Measurements from ENCODE around the gene CCND2.
A peak's percentile ranks its signal among the peaks of the same experiment; 100 is the strongest.

CCND2 gene

DNA sequence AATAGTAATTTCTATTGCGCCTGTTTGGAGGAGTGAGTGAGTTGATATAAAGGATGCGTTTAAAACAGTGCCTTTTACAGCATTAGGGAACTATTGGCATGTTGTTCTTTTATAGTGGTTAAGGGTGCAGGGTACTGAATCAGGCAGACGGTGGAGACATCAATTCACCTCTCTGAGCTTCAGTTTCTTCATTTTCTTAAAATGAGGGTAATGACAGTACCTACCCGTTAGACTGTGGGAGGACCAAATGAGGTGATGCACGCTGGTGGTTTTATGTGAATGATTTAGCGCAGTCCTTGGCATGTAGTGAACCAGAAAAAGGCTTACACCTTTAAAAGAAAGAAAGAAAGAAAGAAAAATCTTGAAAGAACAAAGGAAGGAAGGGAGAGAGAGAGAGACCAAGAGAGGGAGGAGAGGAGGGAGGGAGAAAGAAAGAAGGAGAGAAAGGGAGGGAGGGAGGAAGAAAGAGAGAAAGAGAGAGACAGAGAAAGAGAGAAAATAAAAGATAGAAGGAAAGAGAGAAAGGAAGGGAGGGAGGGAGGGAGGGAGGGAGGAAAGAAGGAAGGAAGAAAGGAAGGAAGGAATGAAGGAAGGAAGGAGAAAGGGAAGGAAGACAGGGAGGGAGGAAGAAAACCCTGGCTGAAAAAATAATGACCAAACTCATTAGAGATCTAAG, 22.2 kb upstream of the CCND2 start:
- POLR2A ChIA-PET, result no interaction called here
- Histone ChIP-seq H3K36me3 (ENCODE audit: control insufficient read depth in 2 of 2, insufficient read depth in 1 of 2, low read length in 2 of 2) (no peaks in the 10 kb centered on the region), H3K27ac (ENCODE audit: extremely low read depth, low read depth, low read length) (no peak overlapping the region), H3K4me1 (ENCODE audit: control insufficient read depth, insufficient read depth, low read length) (no peaks in the 10 kb centered on the region), H3K9me3 (ENCODE audit: control insufficient read depth, insufficient read depth, low read depth, low read length) (no peaks in the 10 kb centered on the region), H3K4me3 (ENCODE audit: low read depth, low read length) (no peak overlapping the region)
- CTCF ChIA-PET, result interaction anchor here (0.7 kb wide), 1 partner anchor 51 kb away, joined by 3 read pairs; no protein-coding TSS in a partner anchor
- TF ChIP-seq ZNF214 (tag by site-specific recombination; IDR thresholded peaks at IDR 0.05; ENCODE audit: borderline replicate concordance) (no peak), ZNF416 (tag by site-specific recombination; IDR thresholded peaks at IDR 0.05) (no peak), ZNF366 (tag by site-specific recombination; conservative IDR thresholded peaks at IDR 0.05) (peak; percentile 54; the same call in 1 of the 2 replicates), ZNF26 (tag by site-specific recombination; IDR thresholded peaks at IDR 0.05) (no peak)

DNA sequence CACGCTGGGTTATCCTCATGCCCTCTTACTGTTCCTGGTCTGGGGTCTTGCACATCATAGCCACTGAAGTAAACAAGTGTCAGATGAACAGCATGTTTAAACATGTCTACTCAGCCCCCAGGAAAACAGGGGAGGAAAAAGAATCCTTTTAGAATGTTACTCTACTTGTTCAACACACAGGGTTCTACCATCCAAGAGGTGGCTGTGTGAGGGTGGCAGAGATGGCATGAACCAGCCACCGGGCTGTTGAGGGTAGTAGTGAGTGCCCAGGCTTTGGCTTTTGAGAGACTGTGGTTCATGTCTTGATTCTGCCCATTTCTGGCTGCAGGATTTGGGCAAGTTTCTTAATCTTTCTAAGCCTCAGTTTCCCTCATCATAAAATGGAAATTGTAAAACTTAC, 21.6 kb upstream of the CCND2 start:
- POLR2A ChIA-PET, result no interaction called here
- H3K4me1 ChIP-seq (ENCODE audit: control insufficient read depth, insufficient read depth, low read length), result no peaks in the 10 kb centered on the region
- CTCF ChIA-PET, result no interaction called here
- no peak overlapping the region for H3K27ac ChIP-seq (ENCODE audit: extremely low read depth, low read depth, low read length)
- H3K36me3 ChIP-seq (ENCODE audit: control insufficient read depth in 2 of 2, insufficient read depth in 1 of 2, low read length in 2 of 2), result no peaks in the 10 kb centered on the region
- no peak for TF ChIP-seq ZNF341 (tag by site-specific recombination; IDR thresholded peaks at IDR 0.05; ENCODE audit: low read depth)
- no peak for TF ChIP-seq ZNF274 (IDR thresholded peaks at IDR 0.05; ENCODE audit: low read length)
- no peak for TF ChIP-seq ZNF274 (tag by site-specific recombination; IDR thresholded peaks at IDR 0.05; ENCODE audit: borderline replicate concordance)
- no peak for TF ChIP-seq ZNF555 (tag by site-specific recombination; conservative IDR thresholded peaks at IDR 0.05)
- TF ChIP-seq ZNF624 (tag by site-specific recombination; IDR thresholded peaks at IDR 0.05), result no peak
- no peak for TF ChIP-seq SCRT1 (tag by site-specific recombination; IDR thresholded peaks at IDR 0.05; ENCODE audit: borderline replicate concordance)
- no peak for TF ChIP-seq ZNF146 (tag by site-specific recombination; IDR thresholded peaks at IDR 0.05)
- TF ChIP-seq SP7 (tag by site-specific recombination; IDR thresholded peaks at IDR 0.05), result no peak
- TF ChIP-seq ZNF548 (tag by site-specific recombination; IDR thresholded peaks at IDR 0.05), result no peak
- TF ChIP-seq MZF1 (tag by site-specific recombination; IDR thresholded peaks at IDR 0.05; ENCODE audit: borderline replicate concordance), result no peak
- no peak for TF ChIP-seq OSR2 (tag by site-specific recombination; IDR thresholded peaks at IDR 0.05)
- TF ChIP-seq ZNF138 (tag by site-specific recombination; IDR thresholded peaks at IDR 0.05; ENCODE audit: borderline replicate concordance), result no peak
- no peak for TF ChIP-seq ZNF114 (tag by site-specific recombination; IDR thresholded peaks at IDR 0.05)
- TF ChIP-seq SP2 (tag by site-specific recombination; IDR thresholded peaks at IDR 0.05), result no peak
- TF ChIP-seq, protein P1, sequence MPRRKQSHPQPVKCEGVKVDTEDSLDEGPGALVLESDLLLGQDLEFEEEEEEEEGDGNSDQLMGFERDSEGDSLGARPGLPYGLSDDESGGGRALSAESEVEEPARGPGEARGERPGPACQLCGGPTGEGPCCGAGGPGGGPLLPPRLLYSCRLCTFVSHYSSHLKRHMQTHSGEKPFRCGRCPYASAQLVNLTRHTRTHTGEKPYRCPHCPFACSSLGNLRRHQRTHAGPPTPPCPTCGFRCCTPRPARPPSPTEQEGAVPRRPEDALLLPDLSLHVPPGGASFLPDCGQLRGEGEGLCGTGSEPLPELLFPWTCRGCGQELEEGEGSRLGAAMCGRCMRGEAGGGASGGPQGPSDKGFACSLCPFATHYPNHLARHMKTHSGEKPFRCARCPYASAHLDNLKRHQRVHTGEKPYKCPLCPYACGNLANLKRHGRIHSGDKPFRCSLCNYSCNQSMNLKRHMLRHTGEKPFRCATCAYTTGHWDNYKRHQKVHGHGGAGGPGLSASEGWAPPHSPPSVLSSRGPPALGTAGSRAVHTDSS (tag by site-specific recombination; IDR thresholded peaks at IDR 0.05), result no peak
- no peak for TF ChIP-seq ZNF184 (tag by site-specific recombination; IDR thresholded peaks at IDR 0.05)
- TF ChIP-seq ZNF473 (tag by site-specific recombination; IDR thresholded peaks at IDR 0.05), result no peak
- no peak for TF ChIP-seq WT1 (tag by site-specific recombination; IDR thresholded peaks at IDR 0.05)
- TF ChIP-seq ZNF2 (tag by site-specific recombination; IDR thresholded peaks at IDR 0.05), result no peak
- no peak for TF ChIP-seq ZFHX2 (tag by site-specific recombination; conservative IDR thresholded peaks at IDR 0.05)
- no peak for TF ChIP-seq ZNF791 (tag by site-specific recombination; IDR thresholded peaks at IDR 0.05)
- H3K9me3 ChIP-seq (ENCODE audit: control insufficient read depth, insufficient read depth, low read depth, low read length), result no peaks in the 10 kb centered on the region
- no peak overlapping the region for H3K4me3 ChIP-seq (ENCODE audit: low read depth, low read length)

All from HEK293 (cell line).